ENCODE results near the gene TUBGCP2.

Gene TUBGCP2

GRCh38 chr10:133349577-133350011 is 40.9 kb upstream of the TUBGCP2 start:
- no peak overlapping the region for H3K27ac Mint-ChIP-seq
- H3K27me3 Mint-ChIP-seq = peaks cover 28 to 43% of the 10 kb centered on the region in 2 donors
- H3K4me1 Mint-ChIP-seq (ENCODE audit: low read depth in 2 of 2) = peaks cover 0 to 4% of the 10 kb centered on the region in 2 donors
- DNase-seq (no peak), ATAC-seq (replicated peaks) (no peak)
- H3K4me3 Mint-ChIP-seq = no peak overlapping the region
- H3K36me3 Mint-ChIP-seq (ENCODE audit: insufficient read depth) = no peaks in the 10 kb centered on the region
- no peaks in the 10 kb centered on the region for H3K9me3 Mint-ChIP-seq

GRCh38 chr10:133349160-133349568 is 40.5 kb upstream of the TUBGCP2 start:
- DNase-seq (no peak), ATAC-seq (replicated peaks) (no peak)
- H3K4me1 Mint-ChIP-seq (ENCODE audit: low read depth in 2 of 2) = peaks cover 0 to 4% of the 10 kb centered on the region in 2 donors
- H3K36me3 Mint-ChIP-seq (ENCODE audit: insufficient read depth) = no peaks in the 10 kb centered on the region
- no peak overlapping the region for H3K4me3 Mint-ChIP-seq
- no peak overlapping the region for H3K27ac Mint-ChIP-seq
- H3K27me3 Mint-ChIP-seq = peaks cover 28 to 48% of the 10 kb centered on the region in 2 donors
- H3K9me3 Mint-ChIP-seq = no peaks in the 10 kb centered on the region

- Mint-ChIP-seq H3K4me3 (no peak overlapping the region), H3K36me3 (ENCODE audit: insufficient read depth) (no peaks in the 10 kb centered on the region), H3K9me3 (no peaks in the 10 kb centered on the region), H3K4me1 (ENCODE audit: low read depth in 2 of 2) (peaks cover 0 to 4% of the 10 kb centered on the region in 2 donors), H3K27ac (no peak overlapping the region), H3K27me3 (peaks cover 34 to 60% of the 10 kb centered on the region in 2 donors)
- DNase-seq = no peak
- no peak for ATAC-seq (replicated peaks)
These were observed 39.2 kb upstream of the TUBGCP2 start for GRCh38 chr10:133347710-133348517.

- H3K36me3 Mint-ChIP-seq (ENCODE audit: insufficient read depth) = no peaks in the 10 kb centered on the region
- no peaks in the 10 kb centered on the region for H3K9me3 Mint-ChIP-seq
These were observed 37.7 kb upstream of the TUBGCP2 start for GRCh38 chr10:133346413-133346812.

GRCh38 chr10:133344236-133344635 is 35.6 kb upstream of the TUBGCP2 start:
- no peak for ATAC-seq (replicated peaks)
- H3K4me1 Mint-ChIP-seq (ENCODE audit: low read depth in 2 of 2) = peaks cover 0 to 2% of the 10 kb centered on the region in 2 donors
- no peak overlapping the region for H3K4me3 Mint-ChIP-seq
- no peaks in the 10 kb centered on the region for H3K36me3 Mint-ChIP-seq (ENCODE audit: insufficient read depth)
- no peaks in the 10 kb centered on the region for H3K9me3 Mint-ChIP-seq
- peaks cover 39 to 57% of the 10 kb centered on the region in 2 donors for H3K27me3 Mint-ChIP-seq
- no peak for DNase-seq
- H3K27ac Mint-ChIP-seq = no peak overlapping the region

More at GRCh38 chr10:133346413-133346812, 37.7 kb upstream of the TUBGCP2 start:
- no peak for ATAC-seq (replicated peaks)
- Mint-ChIP-seq H3K4me1 (ENCODE audit: low read depth in 2 of 2) (peaks cover 0 to 4% of the 10 kb centered on the region in 2 donors), H3K4me3 (no peak overlapping the region), H3K27me3 (peaks cover 42 to 70% of the 10 kb centered on the region in 2 donors), H3K27ac (no peak overlapping the region)
- DNase-seq = no peak

- H3K36me3 Mint-ChIP-seq (ENCODE audit: insufficient read depth) = no peaks in the 10 kb centered on the region
- H3K4me1 Mint-ChIP-seq (ENCODE audit: low read depth in 2 of 2) = no peaks in the 10 kb centered on the region
- no peak overlapping the region for H3K27ac Mint-ChIP-seq
- H3K9me3 Mint-ChIP-seq = no peaks in the 10 kb centered on the region
- ATAC-seq (replicated peaks) (no peak), DNase-seq (no peak)
- H3K4me3 Mint-ChIP-seq = no peak overlapping the region
- peaks cover 34 to 50% of the 10 kb centered on the region in 2 donors for H3K27me3 Mint-ChIP-seq
These were observed 34.9 kb upstream of the TUBGCP2 start for GRCh38 chr10:133343558-133343957.

- Mint-ChIP-seq H3K9me3 (no peaks in the 10 kb centered on the region), H3K4me1 (ENCODE audit: low read depth in 2 of 2) (no peaks in the 10 kb centered on the region), H3K4me3 (no peak overlapping the region), H3K36me3 (ENCODE audit: insufficient read depth) (no peaks in the 10 kb centered on the region), H3K27ac (no peak overlapping the region), H3K27me3 (peaks cover 34 to 50% of the 10 kb centered on the region in 2 donors)
- ATAC-seq (replicated peaks) (no peak), DNase-seq (no peak)
These were observed 34.3 kb upstream of the TUBGCP2 start for GRCh38 chr10:133342942-133343341.

- Mint-ChIP-seq H3K4me1 (ENCODE audit: low read depth in 2 of 2) (no peaks in the 10 kb centered on the region), H3K27me3 (peaks cover 34 to 50% of the 10 kb centered on the region in 2 donors), H3K4me3 (no peak overlapping the region), H3K27ac (no peak overlapping the region), H3K36me3 (ENCODE audit: insufficient read depth) (no peaks in the 10 kb centered on the region), H3K9me3 (no peaks in the 10 kb centered on the region)
- DNase-seq (no peak), ATAC-seq (replicated peaks) (no peak)
These were observed 33.3 kb upstream of the TUBGCP2 start for GRCh38 chr10:133341983-133342382.

GRCh38 chr10:133339708-133340380 is 31.2 kb upstream of the TUBGCP2 start:
- no peak for DNase-seq
- peaks cover under 1% of the 10 kb centered on the region in 2 donors for H3K4me1 Mint-ChIP-seq (ENCODE audit: low read depth in 2 of 2)
- H3K27ac Mint-ChIP-seq = no peak overlapping the region
- H3K4me3 Mint-ChIP-seq = no peak overlapping the region
- no peak for ATAC-seq (replicated peaks)
- H3K9me3 Mint-ChIP-seq = no peaks in the 10 kb centered on the region
- peaks cover 8% of the 10 kb centered on the region for H3K36me3 Mint-ChIP-seq (ENCODE audit: insufficient read depth)
- peaks cover 14 to 29% of the 10 kb centered on the region in 2 donors for H3K27me3 Mint-ChIP-seq

- DNase-seq (no peak), ATAC-seq (replicated peaks) (no peak)
- Mint-ChIP-seq H3K36me3 (ENCODE audit: insufficient read depth) (peaks cover 13% of the 10 kb centered on the region), H3K27me3 (peaks cover 12 to 15% of the 10 kb centered on the region in 2 donors), H3K4me1 (ENCODE audit: low read depth in 2 of 2) (peaks cover 3 to 4% of the 10 kb centered on the region in 2 donors), H3K4me3 (no peak overlapping the region), H3K27ac (no peak overlapping the region), H3K9me3 (no peaks in the 10 kb centered on the region)
These were observed 29.7 kb upstream of the TUBGCP2 start for GRCh38 chr10:133338080-133339071.

- Mint-ChIP-seq H3K27ac (no peak overlapping the region), H3K36me3 (ENCODE audit: insufficient read depth) (peaks cover 16% of the 10 kb centered on the region), H3K9me3 (no peaks in the 10 kb centered on the region), H3K4me3 (no peak overlapping the region), H3K4me1 (ENCODE audit: low read depth in 2 of 2) (peaks cover 3 to 4% of the 10 kb centered on the region in 2 donors), H3K27me3 (peaks cover 7 to 16% of the 10 kb centered on the region in 2 donors)
- ATAC-seq (replicated peaks) (no peak), DNase-seq (no peak)
These were observed 28.7 kb upstream of the TUBGCP2 start for GRCh38 chr10:133337370-133337725.

- Mint-ChIP-seq H3K4me1 (ENCODE audit: low read depth in 2 of 2) (peaks cover 3 to 4% of the 10 kb centered on the region in 2 donors), H3K4me3 (peak within 1 kb of the TSS in 1 of 2 donors; percentile 76), H3K9me3 (no peaks in the 10 kb centered on the region), H3K36me3 (ENCODE audit: insufficient read depth) (peaks cover 16% of the 10 kb centered on the region), H3K27me3 (peaks cover 3 to 16% of the 10 kb centered on the region in 2 donors), H3K27ac (peak within 1 kb of the TSS; percentile 92 to 96)
- DNase-seq = peak; percentile 87 to 95 (median 93)
- ATAC-seq (replicated peaks) = peak; percentile 61
These were observed 28.1 kb upstream of the TUBGCP2 start, which contains the start of gene CALY for GRCh38 chr10:133336577-133337369. Gene CALY (minus strand): TSS chr10:133336896. CDS start chr10:133328989, 7,907 bp downstream.

Measured in effector memory CD8-positive, alpha-beta T cell (primary cell).